GM23338 (cell line): ENCODE data around the gene NTRK3. TPM values are rescaled to one million over a fixed set of nuclear protein-coding genes. Genes with fewer than 3 reads are reported as not detected.

ENCODE experiments used
- ATAC-seq: fragments of 200-7000 bp; cut with Tn5 transposase; 3 replicates; pipeline ENCODE4 v1.9.1; 2020
- DNase-seq: peaks from one replicate; pipeline ENCODE4 v3.0.0-alpha.2; 2015; ENCODE audit warnings: low spot score
- H2AFZ ChIP-seq: fragments of 200-600 bp; sonication (generic); 2 replicates; pipeline ENCODE4 v1.8.0; 2016; ENCODE audit warnings: antibody characterized with exemption, mild to moderate bottlenecking, moderate library complexity
- H3F3A ChIP-seq: fragments of 200-600 bp; sonication (generic); replicated peaks from 2 replicates; pipeline ENCODE4 v1.8.0; 2017; ENCODE audit warnings: antibody characterized with exemption, mixed run types, low read depth
- H3K27ac ChIP-seq: fragments of 200-600 bp; sonication (generic); 2 replicates; pipeline ENCODE4 v1.6.1; 2016; ENCODE audit warnings: low read depth
- H3K27me3 ChIP-seq: fragments of 200-600 bp; sonication (generic); 2 replicates; pipeline ENCODE4 v1.8.0; 2016; ENCODE audit warnings: mild to moderate bottlenecking, mixed run types, moderate library complexity; ENCODE audit not compliant: insufficient read depth
- H3K36me3 ChIP-seq: fragments of 200-600 bp; sonication (generic); 2 replicates; pipeline ENCODE4 v1.8.0; 2016; ENCODE audit warnings: mild to moderate bottlenecking; ENCODE audit not compliant: insufficient read depth
- H3K4me1 ChIP-seq: fragments of 200-600 bp; sonication (generic); 2 replicates; pipeline ENCODE4 v1.8.0; 2016; ENCODE audit warnings: mild to moderate bottlenecking, moderate library complexity; ENCODE audit not compliant: insufficient read depth
- H3K4me2 ChIP-seq: fragments of 200-600 bp; sonication (generic); 2 replicates; pipeline ENCODE4 v1.7.1; 2017; ENCODE audit warnings: mixed run types
- H3K4me3 ChIP-seq: fragments of 200-600 bp; sonication (generic); 2 replicates; pipeline ENCODE4 v1.6.1; 2016; ENCODE audit warnings: mixed run types
- H3K79me2 ChIP-seq: fragments of 200-600 bp; sonication (generic); replicated peaks from 2 replicates; pipeline ENCODE4 v1.8.0; 2017; ENCODE audit warnings: mild to moderate bottlenecking; ENCODE audit not compliant: insufficient read depth
- H3K9me2 ChIP-seq: fragments of 200-600 bp; sonication (generic); 2 replicates; pipeline ENCODE4 v1.8.0; 2017; ENCODE audit not compliant: insufficient read depth
- H4K20me1 ChIP-seq: fragments of 200-600 bp; sonication (generic); replicated peaks from 2 replicates; pipeline ENCODE4 v1.8.0; 2017; ENCODE audit warnings: mild to moderate bottlenecking; ENCODE audit not compliant: insufficient read depth
- H3K27ac Mint-ChIP-seq: 2 replicates; pipeline ENCODE4 v1.8.0; 2020; ENCODE audit warnings: inconsistent platforms, mild to moderate bottlenecking, moderate library complexity, mixed read lengths
- H3K27me3 Mint-ChIP-seq: 3 replicates; pipeline ENCODE4 v1.8.0; 2022; ENCODE audit warnings: low read depth, mild to moderate bottlenecking, moderate library complexity, mixed read lengths, inconsistent platforms; ENCODE audit not compliant: insufficient read depth, poor library complexity
- H3K36me3 Mint-ChIP-seq: 3 replicates; pipeline ENCODE4 v1.8.0; 2021; ENCODE audit warnings: low read depth, mild to moderate bottlenecking, inconsistent platforms, moderate library complexity, mixed read lengths
- H3K4me1 Mint-ChIP-seq: 3 replicates; pipeline ENCODE4 v1.8.0; 2020; ENCODE audit warnings: mild to moderate bottlenecking, inconsistent platforms, mixed read lengths
- H3K4me3 Mint-ChIP-seq: 3 replicates; pipeline ENCODE4 v1.8.0; 2021; ENCODE audit warnings: moderate library complexity, mild to moderate bottlenecking, inconsistent platforms, mixed read lengths
- H3K9me3 Mint-ChIP-seq: 3 replicates; pipeline ENCODE4 v1.8.0; 2020; ENCODE audit warnings: moderate library complexity, mild to moderate bottlenecking, inconsistent platforms, mixed read lengths
- EZH2 ChIP-seq: fragments of 200-600 bp; sonication (generic); IDR thresholded peaks from one replicate; pipeline ENCODE4 v1.8.0; 2017; ENCODE audit warnings: antibody characterized with exemption, mild to moderate bottlenecking, low read depth; ENCODE audit not compliant: unreplicated experiment
- EZH2phosphoT487 ChIP-seq: fragments of 200-600 bp; sonication (generic); IDR thresholded peaks from one replicate; pipeline ENCODE4 v1.8.1; 2018; ENCODE audit warnings: antibody characterized with exemption; ENCODE audit not compliant: unreplicated experiment
- JUNB ChIP-seq: IDR thresholded peaks from one replicate; pipeline ENCODE4 v1.6.1; 2016; ENCODE audit warnings: antibody characterized with exemption; ENCODE audit not compliant: unreplicated experiment
- NANOG ChIP-seq: IDR thresholded peaks from 2 replicates; pipeline ENCODE4 v1.6.1; 2016; ENCODE audit warnings: antibody characterized with exemption, borderline replicate concordance
- REST ChIP-seq: IDR thresholded peaks from one replicate; pipeline ENCODE4 v1.6.1; 2018; ENCODE audit warnings: antibody characterized with exemption; ENCODE audit not compliant: unreplicated experiment
- STAT1 ChIP-seq: IDR thresholded peaks from one replicate; pipeline ENCODE4 v1.6.1; 2016; ENCODE audit warnings: antibody characterized with exemption; ENCODE audit not compliant: unreplicated experiment
- ZNF114 ChIP-seq: fragments of 250-450 bp; sonication (Bioruptor Pico); IDR thresholded peaks from 2 replicates; pipeline ENCODE4 v1.5.0; 2020; ENCODE audit warnings: mild to moderate bottlenecking, moderate library complexity
- ZNF331 ChIP-seq: fragments of 250-450 bp; sonication (Bioruptor Pico); IDR thresholded peaks from 2 replicates; pipeline ENCODE4 v1.5.0; 2020; ENCODE audit warnings: low read depth, mild to moderate bottlenecking, moderate library complexity
- ZNF462 ChIP-seq: fragments of 250-450 bp; sonication (Bioruptor Pico); IDR thresholded peaks from 2 replicates; pipeline ENCODE4 v1.5.0; 2020; ENCODE audit warnings: mild to moderate bottlenecking, moderate library complexity
- polyA plus RNA-seq: library from polyadenylated mRNA; unstranded; fragments of >200 nt; fragmentation: Nextera tagmentation; extraction: Ambion mirVana; gene quantifications from 2 replicates; pipeline ENCODE4 v1.2.1, GENCODE V29; 2016
- total RNA-seq: library from RNA; depleted of rRNA; stranded (reverse); fragments of >200 nt; shearing (Covaris generic); gene quantifications from 2 replicates; pipeline ENCODE4 v1.2.3, GENCODE V29; 2014

NTRK3 gene
- total and polyA plus RNA-seq, 2 experiments from 2014 or later = 3.1 to 5.3 TPM

GRCh38 chr15:88262064-88262463 lies 5.5 kb upstream of the NTRK3 start:
- no peak for ATAC-seq
- H4K20me1 ChIP-seq = no peaks in the 10 kb centered on the region
- H3K9me2 ChIP-seq = peaks cover 6% of the 10 kb centered on the region; the same call in 1 of the 2 replicates
- H3K4me1 ChIP-seq = no peaks in the 10 kb centered on the region
- no peak overlapping the region for H2AFZ ChIP-seq
- no peak for TF ChIP-seq JUNB
- no peak for TF ChIP-seq EZH2phosphoT487
- TF ChIP-seq ZNF114 (CRISPR knock-in tag) = no peak
- no peak for TF ChIP-seq NANOG
- no peak for TF ChIP-seq ZNF331
- H3K4me3 ChIP-seq = no peak overlapping the region
- Mint-ChIP-seq H3K27me3 (peaks cover 17% of the 10 kb centered on the region), H3K4me1 (peaks cover 3% of the 10 kb centered on the region; the same call in 2 of the 3 replicates), H3K9me3 (no peaks in the 10 kb centered on the region; the same call in 2 of the 3 replicates), H3K36me3 (no peaks in the 10 kb centered on the region), H3K4me3 (no peak overlapping the region), H3K27ac (no peak overlapping the region)
- no peaks in the 10 kb centered on the region for H3F3A ChIP-seq
- no peaks in the 10 kb centered on the region for H3K36me3 ChIP-seq
- H3K27me3 ChIP-seq = peaks cover 9% of the 10 kb centered on the region
- H3K4me2 ChIP-seq = no peak overlapping the region
- no peaks in the 10 kb centered on the region for H3K79me2 ChIP-seq
- H3K27ac ChIP-seq = no peak overlapping the region
- DNase-seq = no peak

- Histone ChIP-seq H3F3A (no peaks in the 10 kb centered on the region), H3K4me3 (peak overlapping the region; percentile 98), H3K9me2 (peaks cover 6% of the 10 kb centered on the region; the same call in 1 of the 2 replicates), H2AFZ (peak overlapping the region; percentile 97), H3K4me2 (peak overlapping the region; percentile 99), H3K27ac (peak overlapping the region; percentile 15; the same call in 1 of the 2 replicates), H4K20me1 (no peaks in the 10 kb centered on the region; the same call in 1 of the 2 replicates), H3K27me3 (peaks cover 42% of the 10 kb centered on the region), H3K36me3 (no peaks in the 10 kb centered on the region), H3K4me1 (peaks cover 10% of the 10 kb centered on the region; the same call in 1 of the 2 replicates), H3K79me2 (no peaks in the 10 kb centered on the region)
- H3K9me3 Mint-ChIP-seq = no peaks in the 10 kb centered on the region; the same call in 2 of the 3 replicates
- peak; percentile 55 for ATAC-seq
- H3K27me3 Mint-ChIP-seq = peaks cover 40% of the 10 kb centered on the region
- peak overlapping the region; percentile 82 for H3K27ac Mint-ChIP-seq
- peaks cover 3% of the 10 kb centered on the region; the same call in 1 of the 3 replicates for H3K36me3 Mint-ChIP-seq
- peak; percentile 90 for DNase-seq
- H3K4me1 Mint-ChIP-seq = peaks cover 16% of the 10 kb centered on the region; the same call in 2 of the 3 replicates
- peak overlapping the region; percentile 100 for H3K4me3 Mint-ChIP-seq
- TF ChIP-seq ZNF462 (CRISPR knock-in tag) (peak; percentile 94), JUNB (no peak), EZH2 (no peak), ZNF331 (0 out of 2 replicates have a peak, but pooled peaks have one; percentile 6), STAT1 (no peak), EZH2phosphoT487 (no peak), REST (no peak)
Observed at GRCh38 chr15:88258093-88258641, 1.6 kb upstream of the NTRK3 start.
